CD14-positive monocyte (primary cell): Measurements from ENCODE around the gene PI4KB. TPM values are rescaled to one million over a fixed set of nuclear protein-coding genes. Genes with fewer than 3 reads are reported as not detected.
"Not testable (repeated sequence)": the region's sequence is repeated elsewhere in the genome, so short reads cannot be mapped to it uniquely, and the experiment has no call there.

Experiments
- DNase-seq, 3 donors: peaks; one replicate each; pipeline ENCODE4 v3.0.0-alpha.2; 2011 to 2022
- H2AFZ ChIP-seq: 2 replicates; pipeline ENCODE4 v1.6.0; 2012; ENCODE audit warnings: mild to moderate bottlenecking, low read depth, low read length, inconsistent platforms; ENCODE audit not compliant: insufficient read depth, poor library complexity, severe bottlenecking
- H3K27ac ChIP-seq, 2 donors: 1 replicate in 1 of 2; 2 replicates in 1 of 2; pipeline ENCODE4 v1.5.1; 2012 to 2013; ENCODE audit warnings: low read length in 2 of 2, control low read depth in 1 of 2, inconsistent platforms in 1 of 2, low read depth in 1 of 2, mild to moderate bottlenecking in 1 of 2
- H3K27me3 ChIP-seq, 2 donors: one replicate each; pipeline versions ENCODE4 v1.6.0 to v1.6.1; 2011 to 2013; ENCODE audit warnings: low read length in 2 of 2; ENCODE audit not compliant: control insufficient read depth in 2 of 2, insufficient read depth in 2 of 2
- H3K36me3 ChIP-seq, 2 donors: replicated peaks in 1 of 2; 1 replicate in 1 of 2; 2 replicates in 1 of 2; pipeline versions ENCODE4 v1.5.1 to v1.6.1; 2012 to 2013; ENCODE audit warnings: low read length in 2 of 2, control low read depth in 1 of 2, inconsistent platforms in 1 of 2, mild to moderate bottlenecking in 1 of 2; ENCODE audit not compliant: insufficient read depth in 2 of 2, control insufficient read depth in 1 of 2
- H3K4me1 ChIP-seq, 2 donors: 1 replicate in 1 of 2; 2 replicates in 1 of 2; pipeline versions ENCODE4 v1.5.1 to v1.6.1; 2012 to 2013; ENCODE audit warnings: low read length in 2 of 2, control low read depth in 1 of 2, inconsistent platforms in 1 of 2, mild to moderate bottlenecking in 1 of 2, moderate library complexity in 1 of 2; ENCODE audit not compliant: insufficient read depth in 2 of 2, control insufficient read depth in 1 of 2
- H3K4me2 ChIP-seq: replicated peaks from 2 replicates; pipeline ENCODE3; 2012; ENCODE audit warnings: low read length, moderate library complexity, mild to moderate bottlenecking; ENCODE audit not compliant: poor library complexity, severe bottlenecking; ENCODE audit errors: extremely low read depth
- H3K4me3 ChIP-seq, 3 experiments: fragments of 200-600 bp in 1 of 3; sonication (generic) in 1 of 3; replicated peaks in 1 of 3; 1 replicate in 2 of 3; 2 replicates in 1 of 3; pipeline ENCODE4 v1.5.1; 2011 to 2013; ENCODE audit warnings: low read length in 3 of 3, mild to moderate bottlenecking in 3 of 3, control low read depth in 2 of 3, low read depth in 2 of 3, inconsistent platforms in 1 of 3, moderate library complexity in 1 of 3
- H3K79me2 ChIP-seq: 2 replicates; pipeline ENCODE4 v1.6.0; 2012; ENCODE audit warnings: mild to moderate bottlenecking, control low read depth, inconsistent platforms, low read length, moderate library complexity; ENCODE audit not compliant: insufficient read depth
- H3K9ac ChIP-seq: 2 replicates; pipeline ENCODE4 v1.6.0; 2017; ENCODE audit warnings: low read length, mild to moderate bottlenecking; ENCODE audit not compliant: insufficient read depth, poor library complexity, severe bottlenecking
- H3K9me3 ChIP-seq, 2 donors: replicated peaks in 1 of 2; 1 replicate in 1 of 2; 2 replicates in 1 of 2; pipeline versions ENCODE4 v1.5.1 to v1.6.1; 2012 to 2013; ENCODE audit warnings: low read length in 2 of 2, control low read depth in 1 of 2; ENCODE audit not compliant: control insufficient read depth in 1 of 2, insufficient read depth in 1 of 2
- H4K20me1 ChIP-seq: 2 replicates; pipeline ENCODE4 v1.6.0; 2012; ENCODE audit warnings: mild to moderate bottlenecking, low read length, control low read depth, moderate library complexity; ENCODE audit not compliant: insufficient read depth
- H3K27ac Mint-ChIP-seq, 7 donors: one replicate each; pipeline ENCODE4 v1.8.0; 2020; ENCODE audit warnings: mild to moderate bottlenecking in 7 of 7, mixed read lengths in 7 of 7, moderate library complexity in 6 of 7, inconsistent platforms in 2 of 7
- H3K27me3 Mint-ChIP-seq, 3 donors: one replicate each; pipeline ENCODE4 v1.8.0; 2021 to 2022; ENCODE audit warnings: low read depth in 3 of 3, mild to moderate bottlenecking in 3 of 3, mixed read lengths in 3 of 3, moderate library complexity in 3 of 3, inconsistent platforms in 1 of 3
- H3K36me3 Mint-ChIP-seq, 2 donors: one replicate each; pipeline ENCODE4 v1.8.0; 2020; ENCODE audit warnings: mixed read lengths in 2 of 2, inconsistent platforms in 1 of 2, mild to moderate bottlenecking in 1 of 2
- H3K4me1 Mint-ChIP-seq: one replicate; pipeline ENCODE4 v1.8.0; 2020; ENCODE audit warnings: mild to moderate bottlenecking, mixed read lengths
- H3K4me3 Mint-ChIP-seq, 2 donors: one replicate each; pipeline ENCODE4 v1.8.0; 2020; ENCODE audit warnings: mild to moderate bottlenecking in 2 of 2, mixed read lengths in 2 of 2, moderate library complexity in 1 of 2
- H3K9me3 Mint-ChIP-seq, 7 donors: one replicate each; pipeline ENCODE4 v1.8.0; 2020 to 2022; ENCODE audit warnings: mixed read lengths in 7 of 7, mild to moderate bottlenecking in 6 of 7, moderate library complexity in 6 of 7, inconsistent platforms in 2 of 7
- WGBS: methylation state at CpG from one replicate; pipeline ENCODE4 v1.1.5; 2013; ENCODE audit warnings: missing lambda C conversion rate; ENCODE audit not compliant: insufficient coverage; 5-methylcytosine and 5-hydroxymethylcytosine counted together
- intact Hi-C, 2 donors: fragments of 100-400 bp; cut with micrococcal nuclease; formaldehyde crosslinking; loops; one replicate each; pipeline versions ENCODE4 v1.15.0 to v1.15.1; 2023
- polyA plus RNA-seq, 3 donors: library from polyadenylated mRNA; depleted of rRNA in 1 of 3; unstranded in 2 of 3; stranded (reverse) in 1 of 3; fragments of 300-500 nt in 2 of 3; fragments of >200 nt in 1 of 3; fragmentation: Illumina TruSeq in 2 of 3; gene quantifications; 1 replicate in 2 of 3; 2 replicates in 1 of 3; pipeline ENCODE4 v1.2.3, GENCODE V29; 2012 to 2021
- TF ChIP-seq, protein P1 (sequence below): fragments of 200-600 bp; IDR thresholded peaks from one replicate; pipeline ENCODE4 v1.8.0; 2022; ENCODE audit warnings: antibody characterized with exemption, mild to moderate bottlenecking

Gene PI4KB
- polyA plus RNA-seq, 3 donors, result 37.8 to 148 (median 50.3) TPM

DNA sequence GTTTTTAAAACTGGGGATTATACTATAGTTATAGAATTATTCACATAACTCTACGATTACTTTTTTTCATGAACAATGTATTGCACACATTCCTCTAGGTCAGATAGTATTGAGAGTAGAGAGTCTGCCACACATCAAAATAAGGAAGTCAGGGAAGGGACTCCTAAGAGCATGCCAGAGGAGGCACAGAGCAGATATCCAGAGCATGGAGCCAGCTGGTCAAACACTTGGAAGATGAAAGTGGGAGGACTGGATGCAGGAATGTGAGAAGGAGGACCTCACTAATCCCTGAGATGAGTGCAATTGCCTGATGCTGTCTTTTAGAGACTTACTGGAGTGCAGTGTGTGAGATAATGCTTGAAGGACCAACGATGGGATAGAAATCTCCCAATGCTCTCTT, 29.5 kb upstream of the PI4KB start:
- WGBS, result no CpG with 5 or more reads among the region's 2 CpGs
- Histone ChIP-seq H3K4me2 (no peak overlapping the region), H3K27me3 (no peaks in the 10 kb centered on the region), H3K36me3 (no peaks in the 10 kb centered on the region), H3K4me3 (no peak overlapping the region), H3K9me3 (peaks cover 9 to 10% of the 10 kb centered on the region in 2 donors), H4K20me1 (no peaks in the 10 kb centered on the region), H3K9ac (no peak overlapping the region), H3K79me2 (no peaks in the 10 kb centered on the region), H3K4me1 (no peaks in the 10 kb centered on the region), H2AFZ (no peak overlapping the region), H3K27ac (no peak overlapping the region)
- Mint-ChIP-seq H3K27ac (peak overlapping the region in 2 of 7 donors; percentile 12 to 15), H3K4me3 (no peak overlapping the region), H3K9me3 (peaks cover 6 to 13% (median 8%) of the 10 kb centered on the region in 7 donors), H3K27me3 (peaks cover 2 to 3% (median 2%) of the 10 kb centered on the region in 3 donors), H3K36me3 (no peaks in the 10 kb centered on the region), H3K4me1 (peaks cover under 1% of the 10 kb centered on the region)
- intact Hi-C loops, result no loop called here
- DNase-seq, result no peak
- TF ChIP-seq, protein P1, sequence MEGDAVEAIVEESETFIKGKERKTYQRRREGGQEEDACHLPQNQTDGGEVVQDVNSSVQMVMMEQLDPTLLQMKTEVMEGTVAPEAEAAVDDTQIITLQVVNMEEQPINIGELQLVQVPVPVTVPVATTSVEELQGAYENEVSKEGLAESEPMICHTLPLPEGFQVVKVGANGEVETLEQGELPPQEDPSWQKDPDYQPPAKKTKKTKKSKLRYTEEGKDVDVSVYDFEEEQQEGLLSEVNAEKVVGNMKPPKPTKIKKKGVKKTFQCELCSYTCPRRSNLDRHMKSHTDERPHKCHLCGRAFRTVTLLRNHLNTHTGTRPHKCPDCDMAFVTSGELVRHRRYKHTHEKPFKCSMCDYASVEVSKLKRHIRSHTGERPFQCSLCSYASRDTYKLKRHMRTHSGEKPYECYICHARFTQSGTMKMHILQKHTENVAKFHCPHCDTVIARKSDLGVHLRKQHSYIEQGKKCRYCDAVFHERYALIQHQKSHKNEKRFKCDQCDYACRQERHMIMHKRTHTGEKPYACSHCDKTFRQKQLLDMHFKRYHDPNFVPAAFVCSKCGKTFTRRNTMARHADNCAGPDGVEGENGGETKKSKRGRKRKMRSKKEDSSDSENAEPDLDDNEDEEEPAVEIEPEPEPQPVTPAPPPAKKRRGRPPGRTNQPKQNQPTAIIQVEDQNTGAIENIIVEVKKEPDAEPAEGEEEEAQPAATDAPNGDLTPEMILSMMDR, result no peak

DNA sequence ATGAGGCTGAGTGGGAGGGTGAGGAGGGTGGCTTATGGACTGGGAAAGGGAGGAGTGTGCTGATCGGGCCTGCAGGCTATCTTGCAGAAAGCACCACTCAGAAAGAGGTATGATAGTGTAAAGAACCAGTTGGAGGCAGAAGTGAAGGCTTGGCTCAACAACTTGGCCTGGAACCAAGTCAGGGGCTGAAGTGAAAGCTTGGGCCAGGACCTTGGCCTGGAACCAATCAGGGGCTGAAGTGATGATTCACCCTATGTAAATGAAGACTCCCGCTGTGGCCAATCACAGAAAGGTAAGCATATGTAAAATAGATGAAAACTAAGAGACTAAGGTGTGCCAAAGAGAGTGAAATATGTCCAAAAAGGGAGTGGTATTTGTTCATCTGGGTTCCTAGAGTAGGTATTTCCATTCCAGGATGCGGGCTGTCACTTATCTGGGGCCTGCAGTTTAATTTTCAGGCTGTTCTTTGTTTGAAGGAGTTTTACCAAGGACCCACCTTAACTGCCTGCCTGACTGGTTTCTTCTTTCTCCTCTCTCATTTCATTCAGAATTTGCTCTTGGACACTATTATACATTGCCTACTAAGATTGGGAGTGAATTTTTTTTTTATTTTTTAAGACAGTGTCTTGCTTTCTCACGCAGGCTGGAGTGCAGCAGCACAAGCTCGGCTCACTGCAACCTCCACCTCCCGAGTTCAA, 25.0 kb upstream of the PI4KB start:
- no peak overlapping the region for H3K4me2 ChIP-seq
- intact Hi-C loops, result no loop called here
- Mint-ChIP-seq H3K9me3 (peaks cover 8 to 22% (median 17%) of the 10 kb centered on the region in 7 donors), H3K4me1 (peaks cover 9% of the 10 kb centered on the region), H3K36me3 (no peaks in the 10 kb centered on the region), H3K4me3 (no peak overlapping the region), H3K27ac (peak overlapping the region in 5 of 7 donors; percentile 6 to 70 (median 43)), H3K27me3 (peaks cover 0 to 3% (median 2%) of the 10 kb centered on the region in 3 donors)
- no peak overlapping the region for H2AFZ ChIP-seq
- TF ChIP-seq, protein P1, result no peak
- no peak overlapping the region for H3K9ac ChIP-seq
- no peaks in the 10 kb centered on the region for H3K36me3 ChIP-seq
- peak in 1 of 3 donors; percentile 32 for DNase-seq
- H3K27ac ChIP-seq, result no peak overlapping the region
- no peaks in the 10 kb centered on the region for H3K27me3 ChIP-seq
- H4K20me1 ChIP-seq, result no peaks in the 10 kb centered on the region
- H3K79me2 ChIP-seq, result no peaks in the 10 kb centered on the region
- peaks cover 7 to 8% of the 10 kb centered on the region in 2 donors for H3K4me1 ChIP-seq
- 100% methylated on average over 2 of the region's 6 CpGs for WGBS
- H3K4me3 ChIP-seq, result no peak overlapping the region
- H3K9me3 ChIP-seq, result peaks cover 13 to 21% of the 10 kb centered on the region in 2 donors

DNA sequence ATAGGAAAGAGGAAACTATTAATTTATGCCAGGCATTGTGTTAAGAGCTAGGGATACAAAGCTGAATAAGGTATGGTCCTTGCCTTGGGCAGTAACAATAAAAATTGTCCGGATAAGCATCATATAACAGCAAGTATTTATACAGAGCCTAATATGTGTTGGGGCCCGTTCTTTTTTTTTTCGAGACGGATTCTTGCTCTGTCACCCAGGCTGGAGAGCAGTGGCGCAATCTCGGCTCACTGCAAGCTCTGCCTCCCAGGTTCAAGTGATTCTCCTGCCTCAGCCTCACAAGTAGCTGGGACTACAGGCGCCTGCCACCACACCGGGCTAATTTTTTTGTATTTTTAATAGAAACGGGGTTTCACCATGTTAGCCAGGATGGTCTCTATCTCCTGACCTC, 23.1 kb upstream of the PI4KB start:
- H3K27ac ChIP-seq, DNase-seq, H3K27me3 Mint-ChIP-seq, H3K4me3 Mint-ChIP-seq, H3K36me3 Mint-ChIP-seq, H4K20me1 ChIP-seq, H3K36me3 ChIP-seq, H3K27ac Mint-ChIP-seq, H2AFZ ChIP-seq, H3K4me3 ChIP-seq, H3K4me2 ChIP-seq, H3K27me3 ChIP-seq, H3K9ac ChIP-seq, intact Hi-C loops: not testable (repeated sequence)
- H3K79me2 ChIP-seq, result peaks cover 12% of the 10 kb centered on the region
- 92% methylated on average over 2 of the region's 9 CpGs for WGBS
- peaks cover 8 to 22% (median 17%) of the 10 kb centered on the region in 7 donors for H3K9me3 Mint-ChIP-seq
- peaks cover 13 to 21% of the 10 kb centered on the region in 2 donors for H3K9me3 ChIP-seq
- peaks cover 20% of the 10 kb centered on the region for H3K4me1 Mint-ChIP-seq
- H3K4me1 ChIP-seq, result peaks cover 17 to 22% of the 10 kb centered on the region in 2 donors
